ENCODE results near the gene ZNF709. TPM values are rescaled to one million over a fixed set of nuclear protein-coding genes. Genes with fewer than 3 reads are reported as not detected.
A peak's percentile ranks its signal among the peaks of the same experiment; 100 is the strongest.

ZNF709 gene
- total and polyA plus RNA-seq, 2 of the 13 experiments (the other 11 are each of a cell fraction or from before 2014, with no cell fraction given), result 1.5 to 3.9 TPM

GRCh38 chr19:12484371-12485051 is at the start of gene ZNF709 (continued):
- TF ChIP-seq PBX2 (CRISPR knock-in tag; IDR thresholded peaks at IDR 0.05), result peak; percentile 95
- 0 out of 2 replicates have a peak, but pooled peaks have one; percentile 51 for TF ChIP-seq RXRA (CRISPR knock-in tag; IDR thresholded peaks at IDR 0.05)
- no peak for TF ChIP-seq POGK (CRISPR knock-in tag; conservative IDR thresholded peaks at IDR 0.05)
- TF ChIP-seq ZNF331 (CRISPR knock-in tag; IDR thresholded peaks at IDR 0.05), result no peak
- TF ChIP-seq ARID4A (CRISPR knock-in tag; IDR thresholded peaks at IDR 0.05; ENCODE audit: borderline replicate concordance), result peak; percentile 87; the same call in 1 of the 2 replicates
- no peak for TF ChIP-seq CHCHD3 (CRISPR knock-in tag; IDR thresholded peaks at IDR 0.05)
- no peak for TF ChIP-seq ZNF7 (CRISPR knock-in tag; IDR thresholded peaks at IDR 0.05)
- 0 out of 2 replicates have a peak, but pooled peaks have one; percentile 27 for TF ChIP-seq MIXL1 (CRISPR knock-in tag; IDR thresholded peaks at IDR 0.05)
- no peak for TF ChIP-seq RXRB (CRISPR knock-in tag; IDR thresholded peaks at IDR 0.05; ENCODE audit: borderline replicate concordance)
- no peak for TF ChIP-seq U2AF1 (optimal IDR thresholded peaks at IDR 0.05; ENCODE audit: low read depth, low read length)
- no peak for TF ChIP-seq ZSCAN12 (CRISPR knock-in tag; IDR thresholded peaks at IDR 0.05)
- no peak for TF ChIP-seq SMC3 (IDR thresholded peaks at IDR 0.05; ENCODE audit: low read length)
- peak; percentile 70; the same call in 1 of the 2 replicates for TF ChIP-seq ZFP91 (CRISPR knock-in tag; IDR thresholded peaks at IDR 0.05; ENCODE audit: borderline replicate concordance)
- TF ChIP-seq PHF5A (CRISPR knock-in tag; IDR thresholded peaks at IDR 0.05; ENCODE audit: low read depth, unreplicated experiment), result peak; percentile 36
- no peak for TF ChIP-seq ONECUT2 (CRISPR knock-in tag; IDR thresholded peaks at IDR 0.05)
- TF ChIP-seq DR1 (CRISPR knock-in tag; IDR thresholded peaks at IDR 0.05), result peak; percentile 44; the same call in 1 of the 2 replicates
- peak; percentile 32; the same call in 1 of the 2 replicates for TF ChIP-seq ZNF263 (CRISPR knock-in tag; IDR thresholded peaks at IDR 0.05)
- TF ChIP-seq ZKSCAN5 (CRISPR knock-in tag; IDR thresholded peaks at IDR 0.05), result 0 out of 2 replicates have a peak, but pooled peaks have one; percentile 25
